NCI-H2171 (cell line): ENCODE results near the gene S100A7.
"Not testable (repeated sequence)": the region's sequence is repeated elsewhere in the genome, so short reads cannot be mapped to it uniquely, and the experiment has no call there.

Experiments
- DNase-seq: peaks from one replicate; lab custom pipeline; 2025; lab: John Stamatoyannopoulos, UW

Gene S100A7

DNA sequence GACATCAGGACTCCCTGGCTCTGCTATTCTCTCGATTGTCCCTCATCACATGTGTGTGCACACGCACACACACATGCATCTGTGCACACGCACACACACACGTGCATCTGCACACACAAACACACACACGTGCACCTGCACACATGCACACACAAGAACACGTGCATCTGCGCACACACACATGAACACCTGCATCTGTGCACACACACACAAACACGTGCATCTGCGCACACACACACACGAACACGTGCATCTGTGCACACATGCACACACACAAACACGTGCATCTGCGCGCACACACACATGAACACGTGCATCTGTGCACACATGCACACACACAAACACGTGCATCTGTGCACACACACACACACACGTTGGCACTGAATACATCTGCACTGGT, 29.4 kb downstream of the S100A7 start:
- DNase-seq, result no peak

- no peak for DNase-seq
Observed at GRCh38 chr1:153430561-153430960, 29.9 kb downstream of the S100A7 start.

- no peak for DNase-seq
Observed at GRCh38 chr1:153430166-153430553, 30.3 kb downstream of the S100A7 start.

DNA sequence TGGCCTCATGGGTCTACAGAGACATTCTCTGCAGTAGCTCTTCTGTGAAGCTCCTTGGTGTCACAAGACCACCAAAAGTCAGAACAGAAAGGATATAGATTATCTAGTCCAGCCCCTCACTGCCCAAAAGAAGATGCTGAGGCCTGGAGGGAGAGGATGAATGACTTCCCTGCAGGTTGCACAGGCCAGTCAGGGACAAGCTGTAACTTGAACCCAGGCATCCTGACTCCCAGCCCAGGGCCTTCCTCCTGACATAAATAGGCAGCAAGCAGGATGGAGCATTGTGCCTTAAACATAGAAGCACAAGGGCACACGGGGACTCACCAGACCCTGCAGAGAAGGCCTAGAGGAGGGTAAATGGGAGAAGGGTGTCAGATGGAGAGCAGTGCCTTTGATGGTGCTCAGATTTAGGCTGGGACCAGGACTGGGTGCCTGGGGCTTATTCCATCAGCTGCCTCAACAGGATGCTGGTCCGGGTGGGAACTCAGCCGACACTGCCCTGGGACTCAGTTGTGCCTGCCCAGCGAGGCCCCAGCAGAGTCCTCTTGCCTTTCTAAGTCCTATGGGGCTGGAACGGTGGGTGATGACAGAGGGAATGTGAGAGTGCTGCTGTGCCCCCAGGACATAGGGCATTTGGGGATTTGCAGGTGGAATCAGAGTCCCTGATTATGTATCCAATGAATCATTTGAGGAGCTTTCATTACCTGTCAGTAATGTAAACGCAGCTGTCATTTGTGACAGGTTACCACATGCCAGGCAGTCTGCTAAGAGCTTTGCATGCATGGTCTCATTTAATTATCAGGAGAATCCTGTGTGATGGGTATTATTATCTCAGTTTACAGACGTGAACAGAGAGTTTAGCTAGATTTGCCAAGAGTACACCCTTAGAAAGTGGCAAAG, 30.9 kb downstream of the S100A7 start:
- DNase-seq, result peak; percentile 77

- DNase-seq, result no peak
Observed at GRCh38 chr1:153428791-153429190, 31.7 kb downstream of the S100A7 start.

GRCh38 chr1:153428073-153428638, 32.3 kb downstream of the S100A7 start:
- no peak for DNase-seq

DNA sequence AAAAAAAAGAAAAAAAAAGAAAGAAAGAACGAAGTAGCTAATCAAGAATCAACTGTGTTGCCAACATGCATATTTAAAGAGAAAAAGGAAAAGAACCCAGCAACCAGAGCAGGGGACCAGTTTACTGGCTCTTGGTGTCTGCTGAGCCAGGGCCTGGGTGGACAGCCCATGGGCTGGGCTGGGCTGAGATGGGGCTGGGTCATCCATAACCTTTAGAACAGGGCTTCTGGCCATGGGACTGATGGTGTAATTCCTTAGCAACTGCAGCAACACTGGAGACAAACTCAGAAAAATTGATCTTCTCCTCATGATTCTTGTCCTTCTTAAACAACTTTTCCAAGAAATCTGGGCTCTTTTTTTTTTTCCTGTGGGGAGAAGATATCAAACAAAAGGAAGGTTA, 33.6 kb downstream of the S100A7 start:
- no peak for DNase-seq

DNA sequence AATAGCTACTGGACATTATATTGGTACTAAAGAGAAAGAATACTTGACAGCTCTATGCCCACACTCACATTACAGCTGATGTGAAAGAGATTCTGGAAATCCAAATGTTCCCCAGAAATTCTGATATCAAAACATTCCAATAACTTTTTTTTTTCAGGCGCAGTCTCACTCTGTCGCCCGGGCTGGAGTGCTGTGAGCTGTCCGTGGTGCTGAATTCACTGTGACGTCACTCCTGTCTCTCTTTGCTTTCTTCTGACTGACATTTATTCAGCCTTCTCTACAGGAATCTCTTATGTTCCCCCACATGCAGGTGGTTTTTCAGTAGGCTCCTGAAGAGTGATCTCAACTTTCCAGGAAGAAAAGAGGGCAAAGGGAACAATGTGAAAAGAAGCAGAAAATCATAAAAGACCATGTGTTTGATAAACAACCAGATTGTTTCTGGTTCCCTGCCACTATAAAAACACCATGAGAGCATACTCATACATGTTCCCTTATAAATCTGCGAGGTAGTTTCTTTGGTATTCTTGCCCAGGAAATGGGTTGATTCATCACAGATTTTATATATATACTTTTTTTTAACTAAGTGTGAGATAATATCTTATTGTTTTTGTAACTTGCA, 37.9 kb downstream of the S100A7 start:
- no peak for DNase-seq

DNA sequence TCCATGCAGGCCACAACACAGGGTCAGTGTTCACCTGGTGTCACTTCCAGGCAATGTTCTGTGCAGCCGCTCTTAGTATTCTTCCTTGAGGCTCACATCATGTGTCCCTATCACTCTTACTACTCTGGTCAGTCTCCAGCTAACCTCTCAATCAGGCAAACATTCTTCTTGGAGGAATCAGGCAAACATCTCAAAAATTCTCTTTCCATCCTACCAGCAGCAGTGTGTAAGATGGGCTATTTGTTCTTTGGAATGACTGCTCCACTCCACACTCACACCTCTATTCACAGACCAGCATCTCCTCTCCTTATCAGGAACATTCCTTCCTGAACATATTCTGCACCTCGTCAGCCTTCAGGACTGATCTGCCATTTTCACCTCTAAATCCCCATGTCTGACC, 40.1 kb downstream of the S100A7 start:
- DNase-seq, result no peak

- DNase-seq, result not testable (repeated sequence)
Observed at GRCh38 chr1:153419436-153419793, 41.0 kb downstream of the S100A7 start.

GRCh38 chr1:153418758-153419435, 41.6 kb downstream of the S100A7 start:
- not testable (repeated sequence) for DNase-seq

GRCh38 chr1:153417136-153417888, 43.1 kb downstream of the S100A7 start:
- DNase-seq, result no peak

DNA sequence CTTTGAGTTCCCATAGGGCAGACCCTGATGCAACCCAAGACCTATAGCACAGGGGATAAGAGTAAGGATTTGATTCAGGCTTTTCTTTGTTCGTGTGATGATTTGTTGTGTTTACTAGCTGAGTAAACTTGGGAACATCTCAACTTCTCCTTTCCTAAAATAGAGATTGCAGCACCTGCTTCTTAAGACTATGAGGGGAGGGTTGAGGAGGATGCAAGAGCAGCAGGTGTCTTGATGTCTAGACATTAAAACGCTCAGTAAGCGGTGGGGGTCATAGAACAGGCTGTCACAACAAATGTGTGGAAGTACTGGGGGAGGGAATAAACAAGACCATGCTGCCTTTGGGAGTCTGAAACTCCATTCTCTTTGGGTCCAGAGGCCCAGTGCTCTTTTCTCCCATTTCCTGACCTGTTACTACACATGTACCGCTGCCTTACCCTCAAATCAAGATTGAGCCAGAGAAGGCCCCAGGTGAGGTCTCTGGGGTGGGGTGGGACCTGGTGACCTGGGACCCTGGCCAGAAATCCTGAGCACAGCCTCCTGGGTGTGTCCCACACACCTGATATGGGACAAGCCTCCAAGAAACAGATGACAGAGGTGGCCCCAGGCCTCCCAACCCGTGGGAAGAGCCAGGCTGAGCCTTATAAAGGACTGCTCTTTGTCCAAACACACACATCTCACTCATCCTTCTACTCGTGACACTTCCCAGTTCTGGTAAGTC, 44.4 kb downstream of the S100A7 start, which contains the start of gene S100A7A:
S100A7A (plus strand) TSS at position 671 of the 721 bp plus-strand sequence. CDS start 1,563 bp downstream, outside the sequence.
- DNase-seq, result no peak

- DNase-seq, result not testable (repeated sequence)
Observed at GRCh38 chr1:153413961-153414360, 46.5 kb downstream of the S100A7 start.
